GM21360 (cell line): Measurements from ENCODE around the gene GNGT2.

Source experiments
- ATAC-seq: cut with Tn5 transposase; IDR thresholded peaks from one replicate; pipeline ENCODE4 v1.9.1; 2021; ENCODE audit warnings: mild to moderate bottlenecking, moderate library complexity; ENCODE audit not compliant: unreplicated experiment

The GNGT2 gene

GRCh38 chr17:49229805-49230600, 19.6 kb upstream of the GNGT2 start:
- no peak for ATAC-seq

- ATAC-seq = no peak
These were observed 18.9 kb upstream of the GNGT2 start for GRCh38 chr17:49229076-49229804.

GRCh38 chr17:49227436-49228261, 17.3 kb upstream of the GNGT2 start:
- ATAC-seq = no peak

- no peak for ATAC-seq
These were observed 16.5 kb upstream of the GNGT2 start for GRCh38 chr17:49226771-49227435.

- ATAC-seq = no peak
These were observed 15.3 kb upstream of the GNGT2 start for GRCh38 chr17:49225554-49226236.

- ATAC-seq = no peak
These were observed 14.6 kb upstream of the GNGT2 start for GRCh38 chr17:49224997-49225337.

- no peak for ATAC-seq
These were observed 14.0 kb upstream of the GNGT2 start for GRCh38 chr17:49224198-49224996.

GRCh38 chr17:49223517-49224197, 13.3 kb upstream of the GNGT2 start:
- no peak for ATAC-seq

- no peak for ATAC-seq
These were observed 12.8 kb upstream of the GNGT2 start for GRCh38 chr17:49223168-49223516.

GRCh38 chr17:49219987-49220386, 9.6 kb upstream of the GNGT2 start:
- no peak for ATAC-seq

GRCh38 chr17:49218941-49219913, 8.9 kb upstream of the GNGT2 start:
- ATAC-seq = no peak

- ATAC-seq = peak; percentile 37
These were observed 7.5 kb upstream of the GNGT2 start for GRCh38 chr17:49217651-49218413.

GRCh38 chr17:49216953-49217650, 6.7 kb upstream of the GNGT2 start:
- no peak for ATAC-seq

GRCh38 chr17:49216482-49216881, 6.1 kb upstream of the GNGT2 start:
- no peak for ATAC-seq

GRCh38 chr17:49214676-49215360, 4.4 kb upstream of the GNGT2 start:
- ATAC-seq = no peak

- ATAC-seq = no peak
These were observed 3.5 kb upstream of the GNGT2 start for GRCh38 chr17:49213847-49214246.
